ENCODE data around the gene HNRNPK.
"Not testable (repeated sequence)": the region's sequence is repeated elsewhere in the genome, so short reads cannot be mapped to it uniquely, and the experiment has no call there.

The HNRNPK gene

GRCh38 chr9:83976372-83976771 is 3.6 kb downstream of the HNRNPK start:
- no peak for DNase-seq (ENCODE audit: low read depth)

- DNase-seq (ENCODE audit: low read depth) = no peak
Measured at GRCh38 chr9:83975300-83975699, 4.7 kb downstream of the HNRNPK start.

- no peak for DNase-seq (ENCODE audit: low read depth)
Measured at GRCh38 chr9:83972286-83972685, 7.7 kb downstream of the HNRNPK start.

- no peak for DNase-seq (ENCODE audit: low read depth)
Measured at GRCh38 chr9:83971485-83971884, 8.5 kb downstream of the HNRNPK start.

- no peak for DNase-seq (ENCODE audit: low read depth)
Measured at GRCh38 chr9:83969602-83970001, 10.4 kb downstream of the HNRNPK start.

GRCh38 chr9:83967073-83967472 is 12.9 kb downstream of the HNRNPK start:
- no peak for DNase-seq (ENCODE audit: low read depth)

GRCh38 chr9:83966209-83966582 is 13.8 kb downstream of the HNRNPK start:
- no peak for DNase-seq (ENCODE audit: low read depth)

GRCh38 chr9:83965350-83966208 is 14.4 kb downstream of the HNRNPK start:
- no peak for DNase-seq (ENCODE audit: low read depth)

GRCh38 chr9:83964973-83965349 is 15.1 kb downstream of the HNRNPK start:
- no peak for DNase-seq (ENCODE audit: low read depth)

GRCh38 chr9:83962165-83962564 is 17.9 kb downstream of the HNRNPK start:
- DNase-seq (ENCODE audit: low read depth) = no peak

- DNase-seq (ENCODE audit: low read depth) = no peak
Measured at GRCh38 chr9:83960991-83961390, 19.0 kb downstream of the HNRNPK start.

GRCh38 chr9:83959061-83959460 is 21.0 kb downstream of the HNRNPK start:
- DNase-seq (ENCODE audit: low read depth) = no peak

GRCh38 chr9:83957248-83957513 is 22.8 kb downstream of the HNRNPK start:
- no peak for DNase-seq (ENCODE audit: low read depth)

- peak; percentile 45 for DNase-seq (ENCODE audit: low read depth)
Measured at GRCh38 chr9:83956436-83957247, 23.4 kb downstream of the HNRNPK start.

- peak; percentile 9 for DNase-seq (ENCODE audit: low read depth)
Measured at GRCh38 chr9:83956086-83956435, 24.0 kb downstream of the HNRNPK start.

GRCh38 chr9:83948096-83948495 is 31.9 kb downstream of the HNRNPK start:
- not testable (repeated sequence) for DNase-seq (ENCODE audit: low read depth)

GRCh38 chr9:83940590-83941303 is 39.3 kb downstream of the HNRNPK start:
- no peak for DNase-seq (ENCODE audit: low read depth)

GRCh38 chr9:83937861-83938455 is 42.1 kb downstream of the HNRNPK start:
- no peak for DNase-seq (ENCODE audit: low read depth)

GRCh38 chr9:83936523-83936922 is 43.5 kb downstream of the HNRNPK start:
- DNase-seq (ENCODE audit: low read depth) = no peak

- no peak for DNase-seq (ENCODE audit: low read depth)
Measured at GRCh38 chr9:83935276-83935935, 44.6 kb downstream of the HNRNPK start.

- DNase-seq (ENCODE audit: low read depth) = no peak
Measured at GRCh38 chr9:83934569-83935275, 45.3 kb downstream of the HNRNPK start.
